Pulmonary artery endothelial cell (primary cell): ENCODE results near the gene SDC3. TPM values are rescaled to one million over a fixed set of nuclear protein-coding genes. Genes with fewer than 3 reads are reported as not detected.

ENCODE experiments used
- DNase-seq: peaks from one replicate; pipeline ENCODE4 v3.0.0-alpha.2; 2011; ENCODE audit warnings: low read depth, low spot score
- total RNA-seq: library from RNA; depleted of rRNA; stranded (reverse); fragments of >200 nt; gene quantifications from 2 replicates; pipeline ENCODE4 v1.2.3, GENCODE V29; 2014

SDC3 gene
- total RNA-seq, 1 donor from 2014 or later = 12.0 TPM

- DNase-seq = no peak
These were observed 17.4 kb downstream of the SDC3 start for GRCh38 chr1:30891227-30891552.

- DNase-seq = no peak
These were observed 17.9 kb downstream of the SDC3 start for GRCh38 chr1:30890502-30891226.

GRCh38 chr1:30889511-30889910 is 19.0 kb downstream of the SDC3 start:
- DNase-seq = no peak

GRCh38 chr1:30888975-30889374 is 19.6 kb downstream of the SDC3 start:
- DNase-seq = no peak

- no peak for DNase-seq
These were observed 20.2 kb downstream of the SDC3 start for GRCh38 chr1:30888391-30888790.

- no peak for DNase-seq
These were observed 20.9 kb downstream of the SDC3 start for GRCh38 chr1:30887485-30888315.

GRCh38 chr1:30886710-30887428 is 21.7 kb downstream of the SDC3 start:
- no peak for DNase-seq

- DNase-seq = no peak
These were observed 22.7 kb downstream of the SDC3 start for GRCh38 chr1:30885570-30886522.

GRCh38 chr1:30884723-30885122 is 23.8 kb downstream of the SDC3 start:
- no peak for DNase-seq

- no peak for DNase-seq
These were observed 25.0 kb downstream of the SDC3 start for GRCh38 chr1:30883389-30884172.

GRCh38 chr1:30882678-30883388 is 25.7 kb downstream of the SDC3 start:
- DNase-seq = no peak

GRCh38 chr1:30881319-30882181 is 27.0 kb downstream of the SDC3 start:
- no peak for DNase-seq

- DNase-seq = no peak
These were observed 27.8 kb downstream of the SDC3 start for GRCh38 chr1:30880678-30881318.

- DNase-seq = no peak
These were observed 28.4 kb downstream of the SDC3 start for GRCh38 chr1:30879940-30880677.

- no peak for DNase-seq
These were observed 29.3 kb downstream of the SDC3 start for GRCh38 chr1:30879126-30879786.

GRCh38 chr1:30878559-30878958 is 30.0 kb downstream of the SDC3 start:
- no peak for DNase-seq

- no peak for DNase-seq
These were observed 30.5 kb downstream of the SDC3 start for GRCh38 chr1:30878016-30878415.
